Calu3 (cell line): Measurements from ENCODE around the gene TMEM269. TPM values are rescaled to one million over a fixed set of nuclear protein-coding genes. Genes with fewer than 3 reads are reported as not detected.

Experiments
- BruUV-seq: library from RNA; stranded (reverse); fragments of 400-500 nt; replicated peaks from 2 replicates; lab custom pipeline; 2021; lab: Mats Ljungman, UMichigan
- CTCF ChIA-PET: fragments of 300-600 bp; sonication (Branson Sonifier 250); formaldehyde crosslinking; loops from one replicate; lab custom pipeline; 2022; ENCODE audit warnings: antibody characterized with exemption; lab: Charles Lee
- DNase-seq: peaks from one replicate; pipeline ENCODE4 v3.0.0; 2022
- H3K27ac Mint-ChIP-seq: one replicate; pipeline ENCODE4 v1.8.0; 2022; ENCODE audit warnings: mixed read lengths; ENCODE audit not compliant: unreplicated experiment
- H3K27me3 Mint-ChIP-seq: one replicate; pipeline ENCODE4 v1.8.0; 2022; ENCODE audit warnings: mixed read lengths; ENCODE audit not compliant: unreplicated experiment
- H3K36me3 Mint-ChIP-seq: one replicate; pipeline ENCODE4 v1.8.0; 2022; ENCODE audit warnings: mild to moderate bottlenecking, moderate library complexity, mixed read lengths; ENCODE audit not compliant: insufficient read depth, unreplicated experiment
- H3K4me1 Mint-ChIP-seq: one replicate; pipeline ENCODE4 v1.8.0; 2022; ENCODE audit warnings: mild to moderate bottlenecking, low read depth, mixed read lengths; ENCODE audit not compliant: unreplicated experiment
- H3K4me3 Mint-ChIP-seq: one replicate; pipeline ENCODE4 v1.8.0; 2022; ENCODE audit warnings: mild to moderate bottlenecking, low read depth, moderate library complexity, mixed read lengths; ENCODE audit not compliant: unreplicated experiment
- H3K9me3 Mint-ChIP-seq: one replicate; pipeline ENCODE4 v1.8.0; 2022; ENCODE audit warnings: low read depth, mixed read lengths; ENCODE audit not compliant: unreplicated experiment
- intact Hi-C: fragments of 100-400 bp; cut with micrococcal nuclease; formaldehyde crosslinking; loops from one replicate; pipeline ENCODE4 v1.10.0; 2022; ENCODE audit not compliant: unreplicated experiment
- total RNA-seq: library from RNA; stranded (reverse); gene quantifications from 2 replicates; pipeline ENCODE4 v1.2.3, GENCODE V29; 2022
- TF ChIP-seq, protein P1 (sequence below): fragments of 200-600 bp; IDR thresholded peaks from one replicate; pipeline ENCODE4 v1.8.0; 2022; ENCODE audit warnings: antibody characterized with exemption; ENCODE audit not compliant: unreplicated experiment

TMEM269 gene
- total RNA-seq, 1 experiment from 2014 or later, result 0.94 TPM

DNA sequence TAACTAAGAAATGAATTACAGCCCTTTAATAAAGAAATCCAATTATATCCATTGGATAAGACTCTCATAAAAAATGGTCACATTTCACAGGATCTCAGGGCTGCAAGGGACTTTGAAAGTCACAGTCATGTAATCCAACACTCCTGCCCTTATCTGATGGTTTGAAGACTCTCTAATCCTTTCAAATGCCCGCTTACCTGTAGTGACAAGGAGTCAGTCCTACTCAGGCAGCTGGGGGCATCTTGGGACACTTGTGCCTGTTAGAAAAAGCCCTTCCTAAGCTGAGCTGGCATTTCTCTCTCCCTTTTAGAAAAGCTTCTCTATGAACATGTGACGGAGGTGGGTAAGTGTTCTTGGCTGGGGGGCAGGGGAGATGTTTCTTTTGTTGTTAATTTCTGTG lies 50.6 kb downstream of the TMEM269 start:
- CTCF ChIA-PET, result interaction anchor here (1.5 kb wide), 1 partner anchor 11 kb away, joined by 5 read pairs; the partner anchor contains the start of gene ZNF691
- no peaks in the 10 kb centered on the region for H3K27me3 Mint-ChIP-seq
- intact Hi-C loops, result no loop called here
- no TSS peak for BruUV-seq
- DNase-seq, result no peak
- H3K4me3 Mint-ChIP-seq, result no peak overlapping the region
- no peaks in the 10 kb centered on the region for H3K36me3 Mint-ChIP-seq
- TF ChIP-seq, protein P1, sequence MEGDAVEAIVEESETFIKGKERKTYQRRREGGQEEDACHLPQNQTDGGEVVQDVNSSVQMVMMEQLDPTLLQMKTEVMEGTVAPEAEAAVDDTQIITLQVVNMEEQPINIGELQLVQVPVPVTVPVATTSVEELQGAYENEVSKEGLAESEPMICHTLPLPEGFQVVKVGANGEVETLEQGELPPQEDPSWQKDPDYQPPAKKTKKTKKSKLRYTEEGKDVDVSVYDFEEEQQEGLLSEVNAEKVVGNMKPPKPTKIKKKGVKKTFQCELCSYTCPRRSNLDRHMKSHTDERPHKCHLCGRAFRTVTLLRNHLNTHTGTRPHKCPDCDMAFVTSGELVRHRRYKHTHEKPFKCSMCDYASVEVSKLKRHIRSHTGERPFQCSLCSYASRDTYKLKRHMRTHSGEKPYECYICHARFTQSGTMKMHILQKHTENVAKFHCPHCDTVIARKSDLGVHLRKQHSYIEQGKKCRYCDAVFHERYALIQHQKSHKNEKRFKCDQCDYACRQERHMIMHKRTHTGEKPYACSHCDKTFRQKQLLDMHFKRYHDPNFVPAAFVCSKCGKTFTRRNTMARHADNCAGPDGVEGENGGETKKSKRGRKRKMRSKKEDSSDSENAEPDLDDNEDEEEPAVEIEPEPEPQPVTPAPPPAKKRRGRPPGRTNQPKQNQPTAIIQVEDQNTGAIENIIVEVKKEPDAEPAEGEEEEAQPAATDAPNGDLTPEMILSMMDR, result no peak
- no peaks in the 10 kb centered on the region for H3K4me1 Mint-ChIP-seq
- no peaks in the 10 kb centered on the region for H3K9me3 Mint-ChIP-seq
- H3K27ac Mint-ChIP-seq, result no peak overlapping the region

DNA sequence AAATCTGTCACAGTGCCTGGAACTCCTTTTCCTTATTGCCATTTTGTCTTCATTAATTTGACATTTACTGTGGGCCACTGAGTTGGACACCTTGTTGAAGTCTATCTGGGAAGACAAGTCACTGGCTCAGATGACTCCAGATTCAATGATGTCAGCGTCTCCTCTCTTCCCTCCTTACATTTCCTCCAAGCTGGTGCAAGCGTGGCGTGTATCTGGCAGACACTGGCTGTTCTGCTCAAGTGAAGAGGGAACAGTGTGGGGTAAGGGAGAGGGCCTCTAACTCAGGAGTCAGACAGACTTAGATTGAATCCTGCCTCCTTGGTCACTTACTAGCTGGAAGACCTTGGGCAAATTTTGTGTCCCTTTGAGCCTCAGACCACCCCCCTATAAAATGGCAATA lies 52.9 kb downstream of the TMEM269 start:
- no peaks in the 10 kb centered on the region for H3K27me3 Mint-ChIP-seq
- no peak overlapping the region for H3K27ac Mint-ChIP-seq
- intact Hi-C loops, result no loop called here
- no TSS peak for BruUV-seq
- TF ChIP-seq, protein P1, result no peak
- no peaks in the 10 kb centered on the region for H3K4me1 Mint-ChIP-seq
- no peak for DNase-seq
- H3K36me3 Mint-ChIP-seq, result no peaks in the 10 kb centered on the region
- no peak overlapping the region for H3K4me3 Mint-ChIP-seq
- CTCF ChIA-PET, result no interaction called here
- H3K9me3 Mint-ChIP-seq, result no peaks in the 10 kb centered on the region

DNA sequence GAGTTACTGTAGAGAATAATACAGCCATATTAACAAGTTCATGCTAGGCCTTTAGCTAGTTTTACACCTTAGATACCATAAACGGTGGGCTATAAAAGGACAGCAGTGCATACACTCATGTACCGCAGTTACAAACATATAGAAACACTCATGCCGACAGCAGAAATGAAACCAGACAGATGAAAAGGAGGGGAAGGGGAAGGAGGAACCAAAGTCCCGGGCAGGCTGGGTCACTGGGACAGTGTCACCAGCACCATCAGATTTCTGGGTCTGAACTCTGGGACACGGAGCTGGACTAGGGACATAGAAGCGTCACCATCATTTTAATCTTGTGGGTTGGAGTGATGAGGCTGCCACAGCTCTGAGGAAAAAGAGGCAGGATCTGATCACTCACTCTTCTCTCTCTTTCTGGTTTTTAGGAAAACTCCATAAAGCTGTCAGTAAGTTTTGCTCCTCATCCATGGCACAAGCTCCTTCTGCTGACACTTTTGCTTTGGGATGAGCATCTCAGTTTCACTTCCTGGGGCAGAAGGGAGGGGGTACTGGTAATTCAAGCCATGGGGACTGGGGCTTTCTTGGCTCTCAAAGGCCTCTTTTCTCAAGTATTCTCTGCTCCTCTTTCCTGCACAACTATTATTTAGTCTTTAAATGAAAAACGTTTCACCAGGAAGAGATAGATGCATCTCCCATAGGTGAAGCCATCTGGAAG lies 53.8 kb downstream of the TMEM269 start:
- no peaks in the 10 kb centered on the region for H3K4me1 Mint-ChIP-seq
- no peak for DNase-seq

DNA sequence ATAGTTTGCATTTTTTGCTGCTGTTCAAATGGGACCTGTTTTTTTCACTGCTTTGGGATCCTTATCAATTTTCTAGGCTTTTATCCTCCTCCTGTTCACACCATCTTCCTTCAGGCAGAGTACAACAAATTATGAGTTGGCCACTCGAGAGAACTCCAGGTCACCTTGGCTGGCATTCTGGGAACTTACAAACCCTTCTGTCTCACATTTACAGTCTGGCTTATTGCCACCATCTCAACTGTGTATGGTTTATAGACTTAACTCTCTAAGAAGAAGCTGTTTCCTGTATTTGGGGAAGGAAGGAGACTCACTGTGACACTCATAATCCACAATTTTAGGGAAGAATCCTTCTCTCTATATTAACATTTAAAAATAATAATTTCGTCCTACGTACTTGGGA lies 56.2 kb downstream of the TMEM269 start:
- no peaks in the 10 kb centered on the region for H3K27me3 Mint-ChIP-seq
- TF ChIP-seq, protein P1, result no peak
- H3K36me3 Mint-ChIP-seq, result peaks cover 3% of the 10 kb centered on the region
- H3K27ac Mint-ChIP-seq, result no peak overlapping the region
- BruUV-seq, result no TSS peak
- H3K9me3 Mint-ChIP-seq, result no peaks in the 10 kb centered on the region
- no peak for DNase-seq
- H3K4me3 Mint-ChIP-seq, result no peak overlapping the region
- intact Hi-C loops, result no loop called here
- H3K4me1 Mint-ChIP-seq, result no peaks in the 10 kb centered on the region
- CTCF ChIA-PET, result no interaction called here

More for the DNA sequence above, 53.8 kb downstream of the TMEM269 start:
- CTCF ChIA-PET, result interaction anchor here (0.5 kb wide), 1 partner anchor 9 kb away, joined by 3 read pairs; no protein-coding TSS in a partner anchor
- Mint-ChIP-seq H3K9me3 (no peaks in the 10 kb centered on the region), H3K36me3 (no peaks in the 10 kb centered on the region), H3K27ac (no peak overlapping the region), H3K27me3 (no peaks in the 10 kb centered on the region), H3K4me3 (no peak overlapping the region)
- intact Hi-C loops, result no loop called here
- BruUV-seq, result no TSS peak
- TF ChIP-seq, protein P1, result no peak
